NCI-H446 (cell line): ENCODE results near the gene RIPOR3.
A peak's percentile ranks its signal among the peaks of the same experiment; 100 is the strongest.

Experiments used
- DNase-seq, 2 experiments: peaks; one replicate each; lab custom pipeline; 2025; lab: John Stamatoyannopoulos, UW

Gene RIPOR3

GRCh38 chr20:50690650-50691572 is at the start of gene RIPOR3:
Gene RIPOR3, minus strand, starts transcription at chr20:50691542. Its CDS starts 414 bp downstream, at chr20:50691128.
- no peak for DNase-seq

- no peak for DNase-seq
Measured at GRCh38 chr20:50737352-50737751, 46.0 kb upstream of the RIPOR3 start.

GRCh38 chr20:50735813-50736212 is 44.5 kb upstream of the RIPOR3 start:
- no peak for DNase-seq

GRCh38 chr20:50734730-50735679 is 43.7 kb upstream of the RIPOR3 start:
- DNase-seq: no peak

- DNase-seq: no peak
Measured at GRCh38 chr20:50733644-50734349, 42.5 kb upstream of the RIPOR3 start.

- DNase-seq: no peak
Measured at GRCh38 chr20:50731930-50732690, 40.8 kb upstream of the RIPOR3 start.

GRCh38 chr20:50731055-50731929 is 40.0 kb upstream of the RIPOR3 start, which contains the start of gene PARD6B:
Gene PARD6B, plus strand, starts transcription at chr20:50731580. Its CDS starts 207 bp downstream, at chr20:50731787.
- DNase-seq: peak; percentile 87 to 99

- no peak for DNase-seq
Measured at GRCh38 chr20:50730765-50731054, 39.4 kb upstream of the RIPOR3 start.

GRCh38 chr20:50729901-50730764 is 38.8 kb upstream of the RIPOR3 start:
- DNase-seq: no peak

- no peak for DNase-seq
Measured at GRCh38 chr20:50728981-50729874, 37.9 kb upstream of the RIPOR3 start.

GRCh38 chr20:50728486-50728980 is 37.2 kb upstream of the RIPOR3 start:
- no peak for DNase-seq

- DNase-seq: no peak
Measured at GRCh38 chr20:50727792-50728485, 36.6 kb upstream of the RIPOR3 start.

GRCh38 chr20:50726955-50727791 is 35.8 kb upstream of the RIPOR3 start:
- DNase-seq: no peak

- no peak for DNase-seq
Measured at GRCh38 chr20:50725724-50726005, 34.3 kb upstream of the RIPOR3 start.

- no peak for DNase-seq
Measured at GRCh38 chr20:50724851-50725723, 33.7 kb upstream of the RIPOR3 start.
